CD1c-positive myeloid dendritic cell (primary cell): ENCODE results near the gene HEG1.

Source experiments
- DNase-seq: peaks from one replicate; pipeline ENCODE4 v3.0.0-alpha.2; 2016; ENCODE audit errors: extremely low spot score

Gene HEG1

DNA sequence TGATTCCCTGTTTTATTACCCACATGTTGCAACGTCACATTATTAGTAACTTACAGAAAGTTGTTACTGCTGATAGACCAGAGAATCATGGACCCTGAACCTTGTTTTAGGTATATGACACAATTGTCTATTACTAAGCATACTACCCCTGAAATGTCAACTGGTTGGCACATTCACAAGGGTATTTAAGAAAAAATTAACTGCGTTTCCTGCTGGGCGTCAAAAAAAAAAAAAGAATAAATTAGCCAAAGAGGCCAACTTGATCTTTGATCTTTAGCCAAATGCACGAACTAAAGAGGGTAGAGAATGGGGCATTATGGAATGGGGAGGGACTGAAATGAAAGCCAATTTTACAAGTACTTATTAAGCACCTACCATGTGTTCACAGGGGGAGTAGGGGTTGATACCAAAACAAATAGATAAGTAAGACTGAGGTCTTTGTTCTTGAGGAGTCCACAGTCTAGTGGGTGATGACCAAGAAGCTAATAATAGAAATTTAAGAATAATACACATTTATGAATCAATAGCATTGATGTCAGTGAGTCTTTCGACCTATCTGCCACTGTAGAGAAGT lies 103.4 kb downstream of the HEG1 start:
- DNase-seq = no peak

DNA sequence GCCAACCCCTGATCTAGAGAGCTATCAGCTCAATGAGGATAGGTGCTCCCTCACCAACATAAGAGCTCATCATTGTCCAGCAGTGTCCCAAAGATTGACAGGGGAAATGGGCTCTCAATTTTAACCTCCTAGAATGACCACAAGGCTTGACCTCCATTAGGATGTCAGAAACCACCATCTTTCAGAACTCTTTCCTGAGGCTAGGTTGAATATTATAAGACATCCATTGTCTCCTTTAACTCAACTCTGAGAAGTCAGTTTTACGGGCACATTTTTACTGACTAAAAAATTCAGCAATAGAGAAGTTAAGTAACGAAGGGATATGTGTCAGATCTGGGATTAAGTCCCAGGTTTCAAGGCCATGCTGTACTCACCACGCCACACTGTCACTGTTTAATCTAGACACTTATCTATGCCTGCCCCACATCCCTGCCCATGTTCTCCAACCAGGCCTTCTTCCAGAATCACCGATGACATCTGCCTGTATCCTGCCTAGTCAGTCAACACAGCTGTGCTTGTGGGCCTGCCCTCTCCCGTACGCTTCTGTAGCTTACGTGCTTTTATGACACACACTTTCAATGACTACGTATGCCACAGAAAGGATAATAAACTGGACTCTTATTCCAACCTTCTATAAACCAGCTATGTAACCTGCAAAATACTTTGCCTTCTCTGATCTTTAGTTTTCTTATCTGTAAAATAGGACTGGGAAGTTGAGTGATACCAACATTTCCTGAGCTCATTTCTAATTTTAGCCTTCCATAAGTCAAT lies 104.1 kb downstream of the HEG1 start:
- no peak for DNase-seq

DNA sequence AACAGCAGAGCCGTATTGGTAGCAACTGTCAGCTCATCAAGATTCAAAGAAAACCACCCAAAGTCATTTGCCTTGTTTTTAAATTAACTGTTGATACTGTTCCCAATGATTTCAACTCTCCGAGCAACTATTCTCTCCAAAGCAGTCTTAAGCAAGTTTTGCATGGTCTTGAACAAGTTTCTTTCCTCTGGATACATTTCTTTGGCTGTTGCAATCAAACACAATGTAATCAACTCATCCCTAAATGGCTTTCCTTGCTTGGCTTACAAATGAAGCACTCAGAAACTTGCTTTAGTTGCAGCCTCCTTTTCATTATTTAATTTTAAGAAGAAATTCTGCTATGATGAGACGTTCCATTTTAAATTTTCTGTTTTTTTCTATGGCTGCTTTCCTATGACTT lies 105.8 kb downstream of the HEG1 start:
- DNase-seq = no peak

DNA sequence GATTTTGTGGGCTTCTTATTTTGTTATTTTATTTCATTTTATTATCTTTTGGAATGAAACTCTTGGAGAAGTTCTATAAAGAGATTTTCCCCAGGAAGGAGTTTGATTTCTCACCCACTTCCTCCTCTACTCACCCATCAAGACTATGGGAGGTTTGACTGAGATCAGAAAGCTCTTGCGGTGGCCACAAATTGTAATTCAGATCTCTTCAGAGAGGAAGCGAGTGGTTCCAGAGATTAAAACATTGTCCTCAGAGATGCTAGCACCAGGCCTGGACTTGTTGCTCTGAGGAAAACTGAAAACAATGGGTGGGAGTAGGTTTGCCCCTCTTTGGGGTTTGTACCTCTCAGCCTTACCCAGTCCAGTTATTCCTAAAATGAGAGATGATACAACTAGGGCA lies 113.2 kb downstream of the HEG1 start:
- DNase-seq = no peak

DNA sequence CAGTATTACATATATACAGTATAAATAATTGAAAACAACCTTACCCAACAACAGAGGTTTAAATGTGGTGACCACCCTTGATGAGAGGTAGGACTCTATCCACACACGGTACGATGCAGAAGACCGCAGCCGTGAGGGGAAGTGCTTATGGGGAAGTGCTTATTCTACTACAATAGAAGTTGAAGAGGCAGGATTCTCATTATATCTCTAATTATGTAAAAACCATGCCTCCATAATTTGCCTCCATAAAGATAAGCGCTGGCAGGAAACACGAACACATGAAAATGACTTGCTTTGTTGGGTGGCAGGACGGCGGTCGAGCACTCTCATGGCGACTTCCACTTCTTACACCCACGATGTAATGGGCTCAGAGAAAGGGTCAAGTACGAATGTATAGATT lies 114.0 kb downstream of the HEG1 start:
- DNase-seq = peak; percentile 47

DNA sequence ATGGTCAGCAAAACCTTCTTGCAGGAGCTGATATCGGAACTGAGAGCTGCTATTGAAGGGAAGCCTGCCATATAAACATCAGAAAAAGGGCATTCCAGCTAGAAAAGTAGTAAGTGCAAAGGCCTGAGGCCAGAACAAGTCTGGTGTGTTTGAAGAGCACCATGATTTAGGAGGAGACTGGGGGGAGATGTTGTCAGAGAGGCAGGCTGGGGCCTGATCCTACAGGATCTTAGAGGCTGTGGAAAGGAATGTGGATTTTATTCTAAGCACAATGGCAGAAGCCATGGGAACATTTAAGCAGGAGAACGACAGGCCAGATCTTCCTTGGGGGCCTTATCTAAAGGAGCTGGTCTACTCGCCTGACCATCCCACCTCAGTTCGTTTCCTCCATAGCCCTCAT lies 116.1 kb downstream of the HEG1 start:
- no peak for DNase-seq

DNA sequence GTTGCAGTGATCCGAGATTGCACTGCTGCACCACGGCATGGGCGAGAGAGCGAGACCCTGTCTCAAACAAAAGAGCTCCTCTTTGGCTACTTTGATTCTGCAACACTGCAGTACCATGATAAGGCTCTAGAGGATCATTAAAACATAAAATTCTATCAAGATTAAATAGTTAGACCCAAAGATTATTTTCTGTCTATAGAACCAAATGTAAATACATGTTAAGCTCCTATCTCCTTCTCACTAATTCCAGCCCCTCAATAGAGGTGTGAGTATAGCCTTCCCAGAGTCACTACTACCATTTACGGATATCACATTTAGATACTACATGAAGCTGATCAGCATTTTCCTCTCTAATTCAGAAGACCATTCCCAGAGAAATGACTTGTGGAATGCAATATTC lies 116.9 kb downstream of the HEG1 start:
- DNase-seq = no peak

DNA sequence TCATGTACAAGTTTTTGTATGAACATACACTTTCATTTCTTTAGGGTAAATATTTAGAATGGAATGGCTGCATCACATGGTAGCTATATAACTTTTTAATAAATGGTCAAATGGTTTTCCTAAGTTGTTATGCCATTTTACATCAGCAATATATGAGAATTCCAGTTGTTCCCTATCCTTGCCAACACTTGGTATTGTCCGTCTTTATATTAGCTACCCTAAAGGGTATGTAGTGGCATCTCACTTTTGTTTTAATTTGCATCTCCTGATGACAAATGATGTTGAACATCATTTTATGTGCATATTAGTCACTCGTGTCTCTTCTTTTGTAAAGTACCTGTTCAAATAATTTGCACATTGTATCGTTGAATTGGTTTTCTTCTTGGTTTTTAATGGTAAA lies 118.7 kb downstream of the HEG1 start:
- no peak for DNase-seq

DNA sequence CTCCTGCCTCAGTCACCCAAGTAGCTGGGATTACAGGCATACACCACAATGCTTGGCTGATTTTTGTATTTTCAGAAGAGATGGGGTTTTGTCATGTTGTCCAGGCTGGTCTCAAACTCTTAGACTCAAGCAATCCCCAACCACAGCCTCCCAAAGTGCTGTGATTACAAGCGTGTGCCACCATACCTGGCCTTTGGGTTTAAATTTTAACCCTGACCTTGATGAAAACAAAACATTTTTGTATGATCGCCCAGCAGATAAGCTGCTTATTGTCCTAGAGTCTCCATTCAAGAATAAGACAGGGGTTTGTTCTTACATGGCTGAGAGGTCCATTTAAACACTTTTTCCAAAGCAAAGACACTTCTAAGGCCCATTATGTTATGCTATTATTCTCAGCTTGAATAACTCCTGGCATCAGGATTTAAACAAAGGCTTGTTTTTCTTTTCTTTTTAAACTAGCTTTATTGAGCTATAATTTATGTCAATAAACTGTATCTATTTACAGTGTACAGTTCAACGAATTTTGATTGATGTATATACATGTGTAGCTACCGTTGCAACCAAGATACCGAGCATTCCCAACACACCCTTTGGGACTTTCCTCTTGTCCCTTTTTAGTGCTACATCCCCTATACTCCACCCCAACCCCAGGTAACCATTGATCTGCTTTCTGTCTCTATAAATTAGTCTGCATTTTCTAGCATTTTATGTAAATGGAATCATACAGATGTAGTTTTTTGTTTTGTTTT lies 119.8 kb downstream of the HEG1 start:
- DNase-seq = no peak

DNA sequence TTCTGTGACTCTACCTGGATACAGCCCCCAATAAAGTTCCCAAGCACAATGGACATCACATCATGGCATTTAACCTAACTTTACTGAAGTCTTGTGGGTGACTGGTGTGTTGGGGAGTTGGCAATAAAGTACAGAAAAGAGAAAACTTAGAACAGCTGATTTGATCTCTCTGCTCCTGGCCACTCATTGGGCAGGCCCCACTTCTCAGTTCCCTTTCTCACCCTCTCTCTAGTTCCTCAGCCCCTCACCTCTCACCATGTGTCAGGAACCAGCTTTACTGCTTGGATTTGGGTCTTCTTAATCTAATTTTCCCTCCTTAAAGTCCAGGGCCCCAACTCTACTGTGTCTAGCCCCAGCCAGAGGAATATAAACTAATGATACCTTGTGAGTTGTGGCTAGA lies 120.5 kb downstream of the HEG1 start:
- peak; percentile 18 for DNase-seq

DNA sequence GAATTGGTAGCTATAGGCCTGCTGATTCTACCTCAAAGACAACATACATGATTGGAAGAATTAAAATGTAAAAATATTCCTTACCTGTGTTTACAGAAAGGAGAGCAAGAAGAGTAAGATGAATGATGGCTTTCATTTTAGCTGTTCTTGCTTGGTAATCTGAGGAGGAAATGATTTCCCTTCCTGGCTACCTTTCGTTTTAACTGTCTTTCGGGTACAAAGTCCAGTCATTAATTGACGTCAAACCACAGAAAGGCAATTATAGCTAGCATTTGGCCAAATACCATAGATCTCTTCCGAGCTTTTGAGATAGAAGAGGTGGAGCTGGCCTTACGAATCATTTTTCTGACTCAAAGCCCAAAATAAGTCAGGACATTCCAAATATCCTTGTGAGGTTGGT lies 121.2 kb downstream of the HEG1 start, which contains the start of gene MUC13:
TSS of gene MUC13 (minus strand) at position 175 of the 400 bp plus-strand sequence. CDS start at position 136, 39 bp downstream.
- DNase-seq = no peak

DNA sequence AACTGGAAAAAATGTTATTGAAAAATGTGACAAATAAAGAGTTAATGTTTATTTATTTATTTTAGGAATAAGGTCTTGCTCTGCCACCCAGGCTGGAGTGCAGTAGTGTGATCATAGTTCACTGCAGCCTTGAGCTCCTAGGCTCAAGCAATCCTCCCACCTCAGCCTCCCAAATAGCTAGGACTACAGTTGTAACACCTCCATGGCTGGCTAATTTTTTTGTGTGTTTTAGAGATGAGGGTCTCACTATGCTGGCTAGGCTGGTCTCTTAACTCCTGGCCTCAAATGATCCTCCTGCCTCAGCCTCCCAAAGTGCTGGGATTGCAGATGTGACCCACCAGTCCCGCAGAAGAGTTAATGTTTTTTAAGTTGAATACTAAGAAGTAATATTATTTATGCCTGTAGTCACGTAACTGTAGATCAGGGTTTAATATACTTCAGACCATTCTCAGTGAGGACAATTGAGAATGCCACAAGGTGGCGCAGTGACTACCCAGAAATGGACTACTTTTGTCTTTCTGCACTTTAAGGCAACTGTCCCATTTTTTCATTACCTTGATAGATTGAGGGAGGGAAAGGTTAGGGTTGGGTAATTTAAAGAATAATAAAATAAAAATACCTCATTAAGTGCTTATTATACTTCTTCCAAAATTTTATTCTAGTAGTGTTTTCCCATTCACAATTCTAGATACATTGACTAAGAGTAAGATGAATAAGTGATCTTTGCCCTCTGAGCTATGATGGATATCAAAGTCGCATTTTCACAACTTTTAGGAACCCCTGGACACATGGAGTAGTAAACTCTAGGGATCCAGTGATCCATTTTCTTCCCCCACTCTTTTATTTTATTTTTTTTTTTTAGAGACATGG lies 127.2 kb downstream of the HEG1 start:
- peak; percentile 60 for DNase-seq

DNA sequence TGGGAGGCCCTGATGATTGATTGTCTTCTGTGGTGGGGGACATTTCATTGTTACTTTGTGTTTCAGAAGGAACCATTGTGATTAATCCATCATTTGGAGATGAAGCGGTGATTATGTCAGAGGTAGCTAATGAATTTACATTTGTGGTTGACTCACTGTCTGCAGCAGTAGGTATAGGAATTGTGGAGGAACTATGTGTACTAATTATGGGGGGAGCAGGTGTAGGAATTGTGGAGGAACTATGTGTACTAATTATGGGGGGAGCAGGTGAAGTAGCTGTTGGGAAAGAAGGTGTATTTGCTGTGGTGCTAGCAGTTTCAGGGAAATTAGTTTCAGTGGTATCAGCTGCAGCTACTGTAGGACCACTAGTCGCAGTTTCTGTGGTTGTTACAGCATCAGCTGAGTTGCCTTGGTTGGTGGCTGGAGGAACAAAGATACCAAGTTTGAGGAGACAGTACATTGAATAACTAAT lies 128.2 kb downstream of the HEG1 start:
- no peak for DNase-seq

DNA sequence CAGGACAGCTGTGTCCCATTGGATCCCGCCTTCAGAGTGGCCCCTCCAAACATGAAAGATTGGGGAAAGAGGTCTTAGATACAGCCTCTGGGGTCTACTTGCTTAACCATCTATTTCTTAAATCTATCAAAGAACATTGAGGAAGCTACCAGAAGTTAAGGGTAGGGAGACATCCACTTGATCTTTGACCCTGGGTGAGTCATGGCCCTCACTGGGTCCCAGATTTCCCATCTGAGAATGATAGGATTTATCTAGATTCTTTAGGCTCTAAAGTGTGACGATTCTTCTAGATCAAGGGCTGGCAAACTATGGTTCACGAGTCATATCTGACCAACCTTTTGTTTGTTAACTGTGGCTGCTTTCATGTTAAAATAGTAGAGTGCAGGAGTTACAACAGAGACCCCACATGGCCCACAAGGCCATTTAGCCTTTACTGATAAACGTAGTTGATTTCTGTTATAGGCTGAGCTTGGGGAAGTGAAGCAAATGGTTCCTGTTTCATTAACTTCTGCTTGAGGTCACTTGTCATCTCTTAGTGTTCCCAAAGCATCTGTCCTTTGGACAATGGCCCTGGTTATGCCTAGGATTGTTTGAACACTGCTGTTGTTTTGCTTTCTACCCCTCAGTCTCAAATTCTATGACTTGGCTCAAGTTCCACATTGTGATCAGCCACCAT lies 129.2 kb downstream of the HEG1 start:
- DNase-seq = peak; percentile 52

DNA sequence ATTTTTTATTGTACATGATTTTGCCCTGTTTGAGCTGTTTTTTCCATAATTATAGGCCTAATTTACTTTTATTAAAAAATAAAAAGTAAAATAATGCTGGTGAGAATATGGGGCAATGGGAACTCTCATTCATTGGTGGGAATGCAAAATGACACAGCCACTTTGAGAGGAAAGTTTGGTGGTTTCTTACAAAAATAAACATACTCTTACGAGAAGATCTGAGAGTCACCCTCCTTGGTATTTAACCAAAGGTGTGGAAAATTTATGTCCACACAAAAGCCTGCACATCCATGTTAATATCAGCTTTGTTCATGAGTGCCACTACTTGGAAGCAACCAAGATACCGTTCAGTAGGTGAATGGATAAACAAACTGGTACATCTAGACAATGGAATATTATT lies 131.1 kb downstream of the HEG1 start:
- DNase-seq = no peak

DNA sequence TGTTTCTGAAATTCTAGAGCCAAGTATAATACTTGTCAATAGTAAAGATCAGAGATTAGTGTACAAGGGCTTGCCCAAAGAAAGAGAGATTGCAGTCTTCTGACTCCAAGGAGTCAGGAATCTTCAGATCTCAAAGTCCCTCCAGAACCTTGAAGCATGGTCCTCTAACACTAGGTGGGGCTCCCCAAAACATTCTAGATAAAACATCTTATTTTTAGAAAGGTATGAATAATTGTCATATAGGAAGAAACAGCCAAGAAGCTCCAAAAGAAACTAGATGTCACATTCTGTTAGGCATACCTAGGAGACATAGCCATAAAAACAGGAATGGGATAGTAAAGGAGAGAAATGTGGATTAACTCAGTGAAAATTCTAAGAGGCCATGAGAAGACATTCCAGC lies 132.0 kb downstream of the HEG1 start:
- no peak for DNase-seq

DNA sequence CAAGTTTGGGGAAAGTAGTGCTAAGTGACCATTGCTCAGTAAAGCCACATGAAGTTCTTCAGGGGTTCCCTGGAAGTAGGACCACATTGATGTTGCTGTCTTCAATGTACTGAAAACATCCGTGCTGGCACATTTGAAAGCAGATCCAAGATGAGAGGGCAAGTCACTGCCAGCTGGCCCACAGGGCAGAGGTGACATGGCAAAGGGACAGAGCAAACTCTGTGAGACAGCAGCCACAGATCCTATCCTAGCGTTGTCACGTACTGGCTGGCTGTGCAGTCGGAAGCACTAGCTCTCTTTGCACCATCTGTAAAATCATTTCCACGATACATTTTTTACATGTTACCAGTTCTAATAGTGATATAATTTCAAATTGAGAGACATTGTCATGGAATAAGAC lies 135.1 kb downstream of the HEG1 start:
- DNase-seq = no peak

DNA sequence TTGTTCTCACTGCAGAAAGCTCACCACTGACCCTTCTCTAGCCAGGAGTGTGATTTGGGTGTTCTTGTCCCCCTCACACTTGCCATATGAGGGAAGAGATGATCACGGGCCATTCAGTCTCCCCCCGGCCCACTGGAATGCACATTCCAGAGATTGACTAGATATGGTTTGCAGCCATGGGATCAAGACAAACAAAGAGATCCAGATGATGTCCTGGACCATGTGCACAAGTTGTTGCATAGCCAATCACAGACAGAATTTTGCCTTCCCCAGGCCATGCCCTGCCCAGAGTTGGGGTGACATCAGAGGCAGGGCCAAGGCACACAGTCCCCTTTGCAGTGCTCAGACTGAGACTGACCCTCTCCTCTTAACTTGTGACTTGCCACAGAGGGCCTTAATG lies 136.0 kb downstream of the HEG1 start:
- no peak for DNase-seq

DNA sequence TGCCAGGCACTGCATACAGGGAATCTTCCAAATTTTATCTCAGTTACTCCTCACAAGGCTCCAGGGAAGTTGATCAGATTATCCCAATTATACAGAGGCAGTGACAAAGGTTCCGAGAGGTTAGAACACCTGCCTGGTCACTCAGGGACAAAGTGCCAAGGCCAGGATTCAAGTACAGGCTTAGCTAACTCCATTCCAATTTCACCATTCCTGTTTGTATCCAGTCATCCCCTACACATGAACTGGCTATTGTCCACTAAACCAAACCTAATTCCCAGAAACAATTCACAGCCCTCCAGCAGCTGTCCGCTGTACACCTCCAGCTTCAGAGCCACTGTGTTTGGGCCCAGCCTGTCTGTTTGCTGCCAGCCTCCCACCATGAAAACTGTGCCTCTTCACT lies 137.3 kb downstream of the HEG1 start:
- DNase-seq = no peak

DNA sequence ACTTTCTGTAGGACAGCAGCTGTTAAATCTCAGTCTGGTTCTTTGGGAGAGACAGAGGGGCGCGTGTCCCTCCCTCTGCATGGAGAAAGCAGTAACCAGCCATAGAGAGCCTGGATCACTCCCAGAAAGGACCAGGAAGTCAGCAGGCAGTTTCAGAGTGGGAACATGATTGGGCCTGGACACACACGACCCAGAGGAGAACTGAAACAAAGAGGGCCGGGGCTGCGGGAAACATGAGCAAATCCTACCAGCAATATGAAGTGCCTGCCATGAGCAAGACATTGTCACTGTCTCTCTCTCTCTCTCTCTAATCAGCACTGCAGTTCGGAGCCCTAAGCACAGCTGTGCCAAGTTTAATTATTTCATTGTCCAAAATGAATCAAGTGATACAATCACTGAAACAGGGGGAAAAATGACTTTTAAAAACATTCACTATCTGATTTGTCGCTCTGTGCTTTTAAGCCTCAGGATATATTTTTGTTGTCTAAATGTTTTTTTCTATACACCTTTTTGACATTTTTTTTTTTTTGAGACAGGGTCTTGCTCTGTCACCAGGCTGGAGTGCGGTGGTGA lies 138.9 kb downstream of the HEG1 start:
- peak; percentile 55 for DNase-seq
